NCI-H146 treated with DMSO at 0.1 percent for 48 hours (cell line): ENCODE data around the gene VWA3B.
"Not testable (repeated sequence)": the region's sequence is repeated elsewhere in the genome, so short reads cannot be mapped to it uniquely, and the experiment has no call there.

Experiments used
- DNase-seq: peaks from one replicate; lab custom pipeline; 2025; ENCODE audit not compliant: unreplicated experiment; lab: John Stamatoyannopoulos, UW

The VWA3B gene

DNA sequence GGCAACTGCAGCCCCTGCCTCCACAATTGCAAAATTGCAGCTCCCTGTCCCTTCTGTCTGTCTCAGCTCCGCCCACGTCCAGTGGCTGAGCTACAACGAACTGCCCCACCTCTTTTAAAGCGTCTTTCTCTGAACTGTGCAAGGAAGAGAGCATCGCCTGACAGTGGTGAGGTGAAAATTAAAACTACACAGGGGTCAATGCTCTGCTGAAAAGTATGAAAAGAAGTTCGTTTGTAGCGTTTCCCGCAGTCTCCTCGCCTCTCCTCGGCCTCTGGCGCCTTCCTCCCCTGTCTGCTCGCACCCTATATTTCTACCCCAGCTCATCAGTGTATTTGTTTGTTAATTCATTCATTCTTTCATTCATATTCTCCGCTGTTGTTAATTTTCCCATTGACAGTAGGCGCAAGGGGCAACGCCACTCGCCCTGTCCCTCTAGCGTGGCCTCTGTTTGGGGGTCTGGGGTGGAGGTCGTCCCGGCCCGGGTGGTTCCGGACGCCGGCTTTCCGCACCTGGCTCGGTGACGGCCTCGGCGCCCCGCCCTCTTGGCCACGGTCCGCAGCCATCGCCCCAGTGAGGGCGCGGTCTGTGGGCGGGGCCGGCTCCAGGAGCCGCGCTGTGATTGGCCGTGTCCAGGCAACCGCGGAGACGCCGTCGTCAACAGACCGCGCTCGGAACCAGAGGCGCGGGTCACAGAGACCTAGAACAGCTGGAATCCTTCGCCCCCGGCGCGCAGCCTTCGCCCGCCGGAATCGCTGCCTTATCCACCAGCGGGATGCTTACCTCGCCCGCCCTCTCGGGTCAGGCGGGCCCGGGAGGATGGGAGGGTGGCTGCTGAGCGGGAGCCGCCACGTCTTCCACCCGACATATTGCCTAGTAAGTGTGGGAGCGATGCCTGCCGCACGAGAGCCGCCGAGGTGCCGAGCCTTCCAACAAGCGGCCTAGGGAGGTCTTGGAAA lies at the start of gene VWA3B:
Gene VWA3B (plus strand): TSS at position 677 of the 956 bp plus-strand sequence. CDS start 5,926 bp downstream, outside the sequence.
- DNase-seq = peak; percentile 61

- no peak for DNase-seq
These were observed 49.8 kb upstream of the VWA3B start for GRCh38 chr2:98037206-98037605.

DNA sequence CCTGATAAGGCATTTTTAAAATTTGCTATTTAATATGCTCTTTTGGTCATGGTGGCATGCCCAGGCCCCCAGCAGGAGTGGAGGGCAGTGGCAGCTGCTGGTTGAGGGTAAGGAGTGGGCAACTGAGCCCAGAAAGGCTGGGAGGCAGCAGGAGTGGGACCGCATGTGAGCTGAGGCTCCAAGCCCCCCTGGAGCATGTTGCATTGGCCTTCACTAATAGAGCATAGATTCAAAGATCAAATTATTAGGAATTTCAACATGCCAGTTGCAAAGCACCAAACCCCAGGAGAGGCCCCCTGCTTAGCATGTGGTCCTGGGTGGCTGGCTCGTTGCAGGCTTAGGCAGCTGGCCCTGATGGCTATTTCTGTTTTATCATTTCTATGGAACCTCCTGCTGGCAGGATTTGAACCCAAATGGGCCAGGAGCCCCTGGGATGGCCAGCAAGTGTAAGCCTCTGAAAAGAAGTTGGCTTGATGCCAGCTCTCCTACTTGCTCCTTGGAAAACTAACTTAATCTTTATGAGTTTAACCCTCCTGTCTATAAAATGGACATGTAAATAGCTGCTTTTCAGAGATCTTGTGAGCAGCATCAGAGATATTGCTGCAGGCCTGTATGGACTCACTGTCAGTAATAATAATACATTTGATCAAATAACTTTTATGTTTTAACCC lies 49.2 kb upstream of the VWA3B start:
- DNase-seq = no peak

- DNase-seq = no peak
These were observed 47.7 kb upstream of the VWA3B start for GRCh38 chr2:98039085-98039756.

DNA sequence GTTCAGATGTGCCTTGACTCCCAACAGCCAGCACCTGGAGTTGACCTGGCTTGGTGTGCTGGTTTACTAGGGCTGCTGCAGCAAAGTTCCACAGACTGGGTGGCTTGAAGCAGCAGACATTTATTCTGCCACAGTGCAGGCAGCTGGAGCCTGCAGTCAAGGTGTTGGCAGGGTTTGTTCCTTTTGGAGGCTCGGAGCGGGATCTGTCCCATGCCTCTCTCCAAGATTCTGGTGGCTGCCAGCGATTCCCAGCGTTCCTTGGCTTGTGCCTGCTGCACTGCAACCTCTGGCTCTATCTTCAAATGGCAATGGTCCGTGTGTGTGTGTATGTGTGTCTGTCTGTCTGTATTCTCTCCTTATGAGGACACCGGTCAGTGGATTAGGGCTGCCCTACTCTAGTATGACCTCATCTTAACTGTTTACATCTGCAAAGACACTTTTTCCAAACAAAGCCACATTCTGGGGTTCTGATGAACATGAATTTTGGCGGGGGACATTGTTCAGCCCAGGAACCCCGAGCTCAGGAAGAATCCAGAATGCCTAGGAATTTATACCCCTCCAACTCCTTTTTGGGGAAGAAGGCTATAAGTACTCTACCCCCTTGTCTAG lies 46.5 kb upstream of the VWA3B start:
- no peak for DNase-seq

DNA sequence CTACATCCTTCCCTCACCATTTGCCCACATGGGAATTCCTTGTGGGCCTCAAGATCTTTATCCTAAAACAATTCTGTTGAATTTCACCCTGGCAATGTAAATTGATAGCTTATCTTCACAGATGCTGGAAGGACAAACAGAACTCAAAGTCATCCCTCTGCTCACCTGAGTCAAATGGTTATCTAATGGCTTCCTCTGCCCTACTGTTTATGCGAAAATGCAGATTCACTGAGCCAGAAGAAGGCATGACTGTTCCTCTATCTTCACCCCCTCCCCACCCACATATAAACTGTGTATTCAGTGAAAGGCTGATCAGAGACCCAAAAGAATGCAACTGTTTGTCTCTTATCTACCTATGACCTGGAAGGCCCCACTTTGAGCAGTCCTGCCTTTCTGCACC lies 43.9 kb upstream of the VWA3B start:
- no peak for DNase-seq

- DNase-seq = not testable (repeated sequence)
These were observed 42.2 kb upstream of the VWA3B start for GRCh38 chr2:98044730-98045129.

- no peak for DNase-seq
These were observed 36.9 kb upstream of the VWA3B start for GRCh38 chr2:98050070-98050469.

DNA sequence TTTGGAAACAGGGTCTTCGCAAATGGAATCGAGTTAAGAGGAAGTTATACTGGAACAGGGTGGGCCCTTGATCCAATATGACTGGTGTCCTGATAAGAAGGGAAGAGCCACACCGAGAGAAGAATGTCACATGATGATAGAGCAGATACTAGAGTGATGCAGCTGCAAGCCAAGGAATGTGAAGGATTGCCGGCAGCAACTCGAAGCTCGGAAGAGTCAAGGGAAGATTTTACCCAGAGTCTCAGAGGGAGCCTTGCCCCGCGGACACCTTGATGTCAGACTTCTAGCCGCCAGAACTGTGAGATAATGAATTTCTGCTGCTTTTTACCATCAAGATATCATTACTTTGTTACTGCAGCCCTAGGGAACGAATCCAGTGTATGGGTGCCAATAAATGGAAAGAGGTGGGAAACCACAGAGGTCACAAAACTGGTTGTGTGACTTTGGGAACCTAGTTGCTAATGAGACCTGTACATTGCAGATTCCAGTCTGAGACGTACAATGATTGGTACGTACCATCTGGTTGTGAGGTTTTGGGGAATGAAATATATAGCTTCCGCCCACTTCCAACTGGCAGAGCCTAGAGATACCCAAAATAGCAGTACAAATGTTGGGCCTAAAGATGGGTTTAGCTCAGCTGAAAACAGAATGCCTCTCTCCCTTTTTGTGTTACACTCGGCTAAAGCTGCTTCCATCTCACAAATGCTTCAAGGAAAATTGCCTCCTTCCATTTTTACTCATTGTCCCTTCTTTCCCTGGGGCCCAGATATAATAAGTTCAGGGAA lies 28.6 kb upstream of the VWA3B start:
- DNase-seq = no peak

GRCh38 chr2:98060277-98060676 lies 26.7 kb upstream of the VWA3B start:
- no peak for DNase-seq

GRCh38 chr2:98063291-98063854 lies 23.6 kb upstream of the VWA3B start:
- DNase-seq = no peak

DNA sequence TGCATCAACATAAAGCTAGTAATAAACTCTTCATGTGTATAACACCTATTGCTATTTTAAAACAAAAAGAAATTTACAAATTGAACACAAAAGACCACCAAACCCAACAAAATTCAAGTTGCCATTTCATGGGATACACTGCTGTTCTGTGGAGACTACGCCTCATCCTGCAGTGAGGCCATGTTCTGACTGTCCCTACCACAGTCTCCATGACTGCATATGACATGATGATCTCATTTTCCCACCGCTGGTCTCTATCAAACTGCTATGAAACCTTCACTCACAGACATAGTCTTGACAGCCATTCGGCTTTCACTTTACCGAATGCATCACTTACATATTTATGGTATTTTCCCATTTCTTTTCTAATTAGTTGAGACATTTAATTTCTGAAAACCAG lies 21.2 kb upstream of the VWA3B start:
- no peak for DNase-seq

- no peak for DNase-seq
These were observed 19.8 kb upstream of the VWA3B start for GRCh38 chr2:98067160-98067559.

DNA sequence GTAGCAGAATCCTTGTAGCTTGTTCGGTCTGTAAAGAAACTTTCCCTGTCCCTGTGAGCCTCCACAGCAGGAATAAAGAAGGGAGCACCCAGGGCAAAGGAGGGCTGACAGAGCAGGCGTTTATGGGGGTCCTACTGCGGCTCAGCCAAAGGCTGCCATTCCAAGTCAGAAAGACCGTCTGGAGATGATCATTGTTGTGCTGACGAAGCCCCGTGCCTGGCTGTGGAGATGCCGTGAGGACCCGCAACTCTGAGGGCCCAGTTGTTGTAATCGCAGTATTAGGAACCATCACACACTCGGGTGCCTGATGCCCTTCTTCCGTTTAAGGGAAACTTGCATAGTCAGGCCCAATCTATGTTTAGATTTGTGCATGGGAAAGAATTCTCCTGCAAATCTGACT lies 16.9 kb upstream of the VWA3B start:
- DNase-seq = no peak

DNA sequence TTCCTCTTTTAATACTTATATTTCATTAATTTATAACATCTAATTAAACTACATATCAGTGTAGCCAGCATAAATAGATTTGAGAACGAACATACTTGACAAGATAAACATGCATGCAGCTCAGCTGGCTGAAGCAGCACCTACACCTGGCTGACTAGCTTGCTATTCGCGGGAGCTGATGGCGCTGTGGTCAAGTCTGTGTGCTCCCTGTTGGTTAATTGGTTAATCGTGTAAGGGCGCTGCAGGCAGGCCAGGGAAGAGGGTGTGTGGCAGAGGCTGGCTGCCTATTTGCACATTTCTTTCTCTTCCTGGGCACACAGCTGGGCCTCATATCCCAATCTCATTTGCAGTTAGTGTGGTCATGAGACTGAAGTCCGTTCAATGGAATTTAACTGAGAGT lies 14.5 kb upstream of the VWA3B start:
- DNase-seq = no peak

DNA sequence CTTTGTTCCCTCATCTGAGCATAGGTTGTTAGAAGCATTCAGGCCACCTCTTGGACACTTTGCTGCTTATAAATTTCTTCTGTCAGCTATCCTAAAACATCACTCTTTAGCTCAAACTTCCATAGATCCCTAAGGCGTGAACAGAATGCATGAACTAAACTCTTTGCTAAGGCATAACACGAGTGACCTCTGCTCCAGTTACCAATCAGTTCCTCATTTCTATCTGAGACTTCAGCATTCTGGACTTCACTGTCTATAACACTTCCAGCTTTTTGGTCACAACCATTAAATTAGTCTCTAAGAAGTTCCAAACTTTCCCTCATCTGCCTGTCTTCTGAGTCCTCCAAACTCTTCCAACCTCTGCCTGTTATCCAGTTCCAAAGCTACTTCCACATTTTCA lies 8.3 kb upstream of the VWA3B start:
- DNase-seq = no peak

DNA sequence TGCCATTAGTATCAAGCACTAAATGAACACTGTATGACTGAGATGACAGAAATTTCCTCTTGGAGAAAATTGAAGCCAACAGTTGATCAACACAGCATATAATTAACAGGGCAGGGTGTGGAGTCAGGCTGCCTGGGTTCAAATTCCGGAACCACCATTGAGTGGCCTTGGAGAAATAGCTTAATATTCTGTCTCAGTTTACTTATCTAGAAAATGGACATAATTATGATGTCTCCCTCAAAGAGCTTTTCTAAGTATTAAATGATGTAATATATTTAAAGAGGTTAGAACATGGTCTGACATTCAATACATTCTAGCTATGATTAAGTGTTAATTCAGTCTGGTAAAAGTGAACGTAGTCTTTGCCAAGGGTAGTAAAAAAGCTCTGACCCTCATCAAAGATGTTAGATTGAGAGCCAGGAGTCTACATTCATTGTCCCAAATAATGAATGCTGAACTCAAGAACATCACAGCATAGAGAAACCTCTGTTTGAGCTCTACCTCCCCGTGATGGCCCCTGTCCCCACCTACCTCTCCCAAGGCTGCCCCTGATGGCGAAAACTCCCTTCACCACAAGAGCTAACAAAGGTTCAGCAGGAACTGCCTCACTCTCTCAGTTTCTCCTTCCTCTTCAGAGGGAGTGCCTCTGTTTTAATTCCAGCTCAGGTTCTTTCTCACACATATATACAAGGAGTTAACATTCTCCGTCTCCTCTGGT lies 2.7 kb upstream of the VWA3B start:
- DNase-seq = no peak

DNA sequence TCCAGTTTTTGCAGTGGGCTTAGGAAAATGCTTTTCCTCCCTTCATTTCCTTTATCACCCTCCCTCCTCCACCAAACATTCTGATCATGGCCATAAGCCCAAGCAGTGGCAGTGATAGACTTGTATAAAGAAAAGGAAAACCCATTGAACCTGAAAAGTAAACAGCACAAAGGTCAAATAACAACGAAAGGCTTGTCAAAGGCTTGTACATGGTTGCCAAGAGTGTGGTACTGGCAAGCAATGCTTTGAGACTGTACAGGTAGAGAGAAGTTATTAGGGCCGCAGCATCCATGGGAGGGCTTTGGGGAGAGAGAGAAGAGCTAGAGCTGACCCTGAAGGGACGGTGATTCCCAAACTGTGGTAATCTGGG lies 2.1 kb upstream of the VWA3B start:
- DNase-seq = no peak

GRCh38 chr2:98085649-98086048 lies 1.3 kb upstream of the VWA3B start:
- no peak for DNase-seq
